ENCODE data around the gene HCST. TPM values are rescaled to one million over a fixed set of nuclear protein-coding genes. Genes with fewer than 3 reads are reported as not detected.

The HCST gene
- total and polyA plus RNA-seq, 2 of the 13 experiments (the other 11 are each of a cell fraction or from before 2014, with no cell fraction given): 0.24 to 1.2 TPM

GRCh38 chr19:35903550-35904179 lies 1.3 kb downstream of the HCST start (continued):
- no peak for TF ChIP-seq ATF6 (CRISPR knock-in tag; conservative IDR thresholded peaks at IDR 0.05)
- no peak for TF ChIP-seq AGO2 (optimal IDR thresholded peaks at IDR 0.05; ENCODE audit: low read depth, low read length)
- peak; percentile 42; the same call in 1 of the 2 replicates for TF ChIP-seq ZFY (CRISPR knock-in tag; IDR thresholded peaks at IDR 0.05)
- no peak for TF ChIP-seq CHCHD3 (CRISPR knock-in tag; IDR thresholded peaks at IDR 0.05)
- TF ChIP-seq GATAD1 (CRISPR knock-in tag; IDR thresholded peaks at IDR 0.05): peak; percentile 38; the same call in 1 of the 2 replicates
- TF ChIP-seq ZNF350 (CRISPR knock-in tag; IDR thresholded peaks at IDR 0.05; ENCODE audit: borderline replicate concordance, low read depth): peak; percentile 45; the same call in 1 of the 2 replicates
- TF ChIP-seq, protein P1, sequence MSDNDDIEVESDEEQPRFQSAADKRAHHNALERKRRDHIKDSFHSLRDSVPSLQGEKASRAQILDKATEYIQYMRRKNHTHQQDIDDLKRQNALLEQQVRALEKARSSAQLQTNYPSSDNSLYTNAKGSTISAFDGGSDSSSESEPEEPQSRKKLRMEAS (IDR thresholded peaks at IDR 0.05): peak; percentile 68
- peak; percentile 47; the same call in 1 of the 2 replicates for TF ChIP-seq TGIF2 (CRISPR knock-in tag; IDR thresholded peaks at IDR 0.05)
- 0 out of 2 replicates have a peak, but pooled peaks have one; percentile 14 for TF ChIP-seq ZNF501 (CRISPR knock-in tag; IDR thresholded peaks at IDR 0.05)
- peak; percentile 85 for TF ChIP-seq HIVEP1 (CRISPR knock-in tag; IDR thresholded peaks at IDR 0.05)
- TF ChIP-seq THAP11 (CRISPR knock-in tag; IDR thresholded peaks at IDR 0.05): peak; percentile 66
- peak; percentile 87 for TF ChIP-seq GABPB1 (CRISPR knock-in tag; IDR thresholded peaks at IDR 0.05)
- no peak for TF ChIP-seq ZFP36L1 (CRISPR knock-in tag; IDR thresholded peaks at IDR 0.05)
- TF ChIP-seq ZBTB38 (CRISPR knock-in tag; IDR thresholded peaks at IDR 0.05): 0 out of 2 replicates have a peak, but pooled peaks have one; percentile 14
- no peak for TF ChIP-seq POLR2G (IDR thresholded peaks at IDR 0.05; ENCODE audit: low read depth, low read length)
- TF ChIP-seq ISL2 (CRISPR knock-in tag; IDR thresholded peaks at IDR 0.05): no peak
- TF ChIP-seq FOSL1 (CRISPR knock-in tag; IDR thresholded peaks at IDR 0.05; ENCODE audit: borderline replicate concordance): no peak
- peak; percentile 88 for TF ChIP-seq ETV5 (CRISPR knock-in tag; IDR thresholded peaks at IDR 0.05; ENCODE audit: borderline replicate concordance)
- peak; percentile 63; the same call in 1 of the 2 replicates for TF ChIP-seq SP5 (CRISPR knock-in tag; IDR thresholded peaks at IDR 0.05; ENCODE audit: borderline replicate concordance, low read depth)
- TF ChIP-seq ZBTB7B (CRISPR knock-in tag; IDR thresholded peaks at IDR 0.05): 0 out of 2 replicates have a peak, but pooled peaks have one; percentile 35
- TF ChIP-seq HNRNPL (IDR thresholded peaks at IDR 0.05; ENCODE audit: low read depth, low read length): 0 out of 2 replicates have a peak, but pooled peaks have one; percentile 29
- TF ChIP-seq SP4 (CRISPR knock-in tag; IDR thresholded peaks at IDR 0.05): 0 out of 2 replicates have a peak, but pooled peaks have one; percentile 23
- TF ChIP-seq SAP130 (CRISPR knock-in tag; IDR thresholded peaks at IDR 0.05; ENCODE audit: low read depth): peak; percentile 79
- TF ChIP-seq, protein P2, sequence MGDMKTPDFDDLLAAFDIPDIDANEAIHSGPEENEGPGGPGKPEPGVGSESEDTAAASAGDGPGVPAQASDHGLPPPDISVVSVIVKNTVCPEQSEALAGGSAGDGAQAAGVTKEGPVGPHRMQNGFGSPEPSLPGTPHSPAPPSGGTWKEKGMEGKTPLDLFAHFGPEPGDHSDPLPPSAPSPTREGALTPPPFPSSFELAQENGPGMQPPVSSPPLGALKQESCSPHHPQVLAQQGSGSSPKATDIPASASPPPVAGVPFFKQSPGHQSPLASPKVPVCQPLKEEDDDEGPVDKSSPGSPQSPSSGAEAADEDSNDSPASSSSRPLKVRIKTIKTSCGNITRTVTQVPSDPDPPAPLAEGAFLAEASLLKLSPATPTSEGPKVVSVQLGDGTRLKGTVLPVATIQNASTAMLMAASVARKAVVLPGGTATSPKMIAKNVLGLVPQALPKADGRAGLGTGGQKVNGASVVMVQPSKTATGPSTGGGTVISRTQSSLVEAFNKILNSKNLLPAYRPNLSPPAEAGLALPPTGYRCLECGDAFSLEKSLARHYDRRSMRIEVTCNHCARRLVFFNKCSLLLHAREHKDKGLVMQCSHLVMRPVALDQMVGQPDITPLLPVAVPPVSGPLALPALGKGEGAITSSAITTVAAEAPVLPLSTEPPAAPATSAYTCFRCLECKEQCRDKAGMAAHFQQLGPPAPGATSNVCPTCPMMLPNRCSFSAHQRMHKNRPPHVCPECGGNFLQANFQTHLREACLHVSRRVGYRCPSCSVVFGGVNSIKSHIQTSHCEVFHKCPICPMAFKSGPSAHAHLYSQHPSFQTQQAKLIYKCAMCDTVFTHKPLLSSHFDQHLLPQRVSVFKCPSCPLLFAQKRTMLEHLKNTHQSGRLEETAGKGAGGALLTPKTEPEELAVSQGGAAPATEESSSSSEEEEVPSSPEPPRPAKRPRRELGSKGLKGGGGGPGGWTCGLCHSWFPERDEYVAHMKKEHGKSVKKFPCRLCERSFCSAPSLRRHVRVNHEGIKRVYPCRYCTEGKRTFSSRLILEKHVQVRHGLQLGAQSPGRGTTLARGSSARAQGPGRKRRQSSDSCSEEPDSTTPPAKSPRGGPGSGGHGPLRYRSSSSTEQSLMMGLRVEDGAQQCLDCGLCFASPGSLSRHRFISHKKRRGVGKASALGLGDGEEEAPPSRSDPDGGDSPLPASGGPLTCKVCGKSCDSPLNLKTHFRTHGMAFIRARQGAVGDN (CRISPR knock-in tag; IDR thresholded peaks at IDR 0.05): peak; percentile 83
- peak; percentile 34; the same call in 1 of the 2 replicates for TF ChIP-seq GATAD2A (CRISPR knock-in tag; IDR thresholded peaks at IDR 0.05)
- TF ChIP-seq KLF11 (CRISPR knock-in tag; IDR thresholded peaks at IDR 0.05): 0 out of 2 replicates have a peak, but pooled peaks have one; percentile 26
- TF ChIP-seq ZNF720 (CRISPR knock-in tag; IDR thresholded peaks at IDR 0.05): no peak
